ENCODE results near the gene PALD1. TPM values are rescaled to one million over a fixed set of nuclear protein-coding genes. Genes with fewer than 3 reads are reported as not detected.

PALD1 gene
- total RNA-seq, result 1 to 10 TPM; 1.9 to 7.5 (median 5.9) TPM

- peak within 1 kb of the TSS; percentile 60 to 80 (median 67) for H3K4me3 ChIP-seq
- intact Hi-C loops (cut with DNase I; ENCODE audit: low total_unique reads), result no loop called here
- peak in 1 of 2 donors; percentile 43 for DNase-seq (ENCODE audit: low spot score in 2 of 2)
- H3K9me3 ChIP-seq, result no peaks in the 10 kb centered on the region
- H3K27ac ChIP-seq, result peak within 1 kb of the TSS; percentile 42 to 57
- no peaks in the 10 kb centered on the region for H3K27me3 ChIP-seq
- TF ChIP-seq POLR2A (IDR thresholded peaks at IDR 0.05), result no peak
- peak in 1 of 3 donors; percentile 25 for TF ChIP-seq CTCF (IDR thresholded peaks at IDR 0.05)
- peak in 1 of 3 donors; percentile 12 for TF ChIP-seq POLR2AphosphoS5 (IDR thresholded peaks at IDR 0.05)
- no peaks in the 10 kb centered on the region for H3K36me3 ChIP-seq
- peaks cover 11% of the 10 kb centered on the region in 2 donors for H3K4me1 ChIP-seq
Observed at GRCh38 chr10:70478191-70479164, at the start of gene PALD1. Gene PALD1 (plus strand): TSS chr10:70478767. CDS start chr10:70525952, 47,185 bp downstream.

DNA sequence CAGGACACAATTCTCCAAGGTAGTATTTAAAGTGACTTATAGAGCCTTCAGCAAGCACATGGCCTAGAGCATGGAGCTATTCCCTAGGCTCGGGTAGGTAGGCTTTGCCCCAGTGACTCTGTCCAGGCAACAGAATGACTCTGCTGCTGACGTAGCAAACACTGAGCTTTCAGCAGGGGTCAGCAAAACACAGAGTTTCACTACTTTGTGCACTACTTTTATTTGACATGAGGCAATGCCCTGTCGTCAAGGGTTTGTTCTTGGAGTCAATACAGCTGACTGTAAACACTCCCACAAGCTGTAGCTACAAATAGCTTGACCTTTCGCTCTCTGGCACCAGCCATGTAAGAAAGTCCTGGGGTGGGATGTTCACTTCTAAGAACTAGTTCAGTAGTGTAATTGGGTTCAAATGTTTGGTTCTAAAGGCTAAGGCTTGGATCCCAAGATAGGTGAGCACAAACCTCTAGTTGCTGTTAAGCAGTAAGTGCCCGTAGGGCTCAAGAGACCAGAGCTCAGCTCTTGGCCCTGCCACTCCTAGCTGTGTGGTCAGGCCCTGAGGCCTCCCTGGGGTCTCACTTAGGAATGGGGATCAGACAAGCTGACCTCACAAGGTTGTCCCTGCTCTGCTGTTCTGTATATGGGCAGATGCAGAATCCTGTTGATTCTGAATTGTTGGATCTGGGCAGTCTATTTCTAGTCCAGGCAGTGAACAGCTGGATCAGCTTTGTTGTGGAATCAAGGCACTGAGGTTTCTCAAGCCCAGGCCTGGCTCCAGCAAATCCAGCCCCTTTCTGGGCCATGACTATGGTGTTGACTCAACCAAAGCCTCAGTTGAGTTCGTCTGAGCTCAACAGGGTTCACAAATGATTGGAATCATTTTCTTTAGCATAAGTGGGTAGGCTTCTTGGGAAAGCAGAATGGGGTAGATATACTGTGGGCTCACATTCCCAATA lies 47.8 kb upstream of the PALD1 start:
- Histone ChIP-seq H3K4me3 (no peak overlapping the region), H3K27ac (peak overlapping the region; percentile 80 to 92), H3K9me3 (no peaks in the 10 kb centered on the region), H3K4me1 (peaks cover 0 to 13% of the 10 kb centered on the region in 2 donors), H3K27me3 (no peaks in the 10 kb centered on the region), H3K36me3 (no peaks in the 10 kb centered on the region)
- peak in 1 of 2 donors; percentile 32 for DNase-seq (ENCODE audit: low spot score in 2 of 2)
- TF ChIP-seq POLR2AphosphoS5 (IDR thresholded peaks at IDR 0.05) (peak in 2 of 3 donors; percentile 50 to 79), CTCF (IDR thresholded peaks at IDR 0.05) (no peak)
- intact Hi-C loops (cut with DNase I; ENCODE audit: low total_unique reads), result no loop called here

GRCh38 chr10:70432101-70432500 lies 46.5 kb upstream of the PALD1 start:
- intact Hi-C loops (cut with DNase I; ENCODE audit: low total_unique reads), result no loop called here
- peak overlapping the region; percentile 80 to 92 for H3K27ac ChIP-seq
- peak in 1 of 2 donors; percentile 61 for DNase-seq (ENCODE audit: low spot score in 2 of 2)
- H3K27me3 ChIP-seq, result no peaks in the 10 kb centered on the region
- H3K4me3 ChIP-seq, result no peak overlapping the region
- H3K4me1 ChIP-seq, result peaks cover 0 to 13% of the 10 kb centered on the region in 2 donors
- no peaks in the 10 kb centered on the region for H3K9me3 ChIP-seq
- no peaks in the 10 kb centered on the region for H3K36me3 ChIP-seq
- no peak for TF ChIP-seq POLR2A (IDR thresholded peaks at IDR 0.05)
- no peak for TF ChIP-seq CTCF (IDR thresholded peaks at IDR 0.05)
- no peak for TF ChIP-seq POLR2AphosphoS5 (IDR thresholded peaks at IDR 0.05)

GRCh38 chr10:70432561-70433263 lies 45.9 kb upstream of the PALD1 start:
- no peaks in the 10 kb centered on the region for H3K27me3 ChIP-seq
- peak overlapping the region; percentile 80 to 92 for H3K27ac ChIP-seq
- H3K9me3 ChIP-seq, result no peaks in the 10 kb centered on the region
- intact Hi-C loops (cut with DNase I; ENCODE audit: low total_unique reads), result no loop called here
- H3K4me1 ChIP-seq, result peaks cover 0 to 13% of the 10 kb centered on the region in 2 donors
- no peak overlapping the region for H3K4me3 ChIP-seq
- H3K36me3 ChIP-seq, result no peaks in the 10 kb centered on the region
- TF ChIP-seq CTCF (IDR thresholded peaks at IDR 0.05) (no peak), POLR2A (IDR thresholded peaks at IDR 0.05) (no peak), POLR2AphosphoS5 (IDR thresholded peaks at IDR 0.05) (no peak)
- DNase-seq (ENCODE audit: low spot score in 2 of 2), result no peak

All from breast epithelium (tissue), 4 donors.